CD4-positive, alpha-beta T cell treated with Interleukin-12 subunit alpha and Interleukin-12 subunit beta, for 1 hour (primary cell): Measurements from ENCODE around the gene KY.

Experiments
- DNase-seq: peaks from one replicate; pipeline ENCODE4 v3.0.0-alpha.2; 2020

KY gene

DNA sequence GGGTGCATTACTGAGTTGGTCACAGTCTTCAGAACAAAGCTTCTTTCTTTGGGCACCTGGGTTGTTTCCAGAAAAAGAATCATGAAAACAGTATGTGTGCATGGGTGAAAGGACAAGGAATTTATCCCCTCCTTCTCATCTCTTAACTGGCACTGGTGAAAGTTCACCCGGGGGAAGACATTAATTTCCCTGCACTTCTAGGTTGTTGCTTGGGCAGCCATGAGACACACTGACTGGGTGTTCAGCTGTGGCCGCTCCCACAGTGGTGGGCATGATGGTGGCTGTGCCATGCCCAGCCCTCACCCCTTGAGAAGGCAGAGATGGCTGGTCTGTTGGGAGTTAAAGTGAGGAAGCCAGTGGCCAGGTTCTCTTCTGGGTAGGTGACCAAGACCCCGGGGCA lies 16.6 kb upstream of the KY start:
- no peak for DNase-seq

- DNase-seq: no peak
Observed at GRCh38 chr3:134666885-134667284, 16.1 kb upstream of the KY start.

DNA sequence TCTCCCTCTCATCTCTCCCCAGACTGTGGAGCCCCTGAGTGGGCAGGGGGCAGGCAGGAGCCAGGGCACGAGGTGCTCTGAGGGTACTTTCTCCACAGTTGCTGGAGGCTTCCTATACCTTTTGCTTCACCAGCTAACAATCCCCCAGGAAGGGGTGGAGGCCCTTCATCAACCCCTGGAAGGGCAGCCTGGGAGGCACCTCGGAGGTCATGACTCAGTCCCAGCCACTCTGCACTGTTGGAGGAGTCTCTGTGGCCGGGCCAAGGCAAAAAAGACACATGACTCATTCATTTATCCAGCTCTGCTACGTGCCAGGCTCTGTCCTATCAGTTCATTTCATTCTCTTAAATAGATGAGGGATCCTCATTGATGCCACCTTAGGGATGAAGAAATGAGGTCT lies 15.6 kb upstream of the KY start:
- no peak for DNase-seq

- DNase-seq: no peak
Observed at GRCh38 chr3:134666052-134666451, 15.2 kb upstream of the KY start.

DNA sequence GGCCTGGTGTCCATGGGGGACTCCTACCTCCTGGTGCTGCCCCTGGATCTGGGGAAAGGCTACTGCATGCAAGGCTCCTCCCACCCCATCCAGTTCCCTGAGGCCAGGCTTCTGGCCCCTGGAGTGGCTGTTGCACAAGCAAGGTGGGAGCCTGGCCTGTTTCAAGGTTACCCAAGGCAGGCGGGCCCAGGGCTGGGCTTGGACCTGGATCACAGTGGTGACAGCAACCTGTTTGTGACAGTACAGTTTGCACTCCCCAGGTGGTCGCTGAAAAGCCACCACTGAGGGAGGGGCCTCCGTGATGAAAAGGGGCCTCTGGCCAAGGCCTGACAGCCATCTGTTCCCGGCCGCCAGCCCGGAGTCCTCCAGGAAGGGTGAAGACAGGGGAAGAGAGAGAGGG lies 14.4 kb upstream of the KY start:
- DNase-seq: no peak

DNA sequence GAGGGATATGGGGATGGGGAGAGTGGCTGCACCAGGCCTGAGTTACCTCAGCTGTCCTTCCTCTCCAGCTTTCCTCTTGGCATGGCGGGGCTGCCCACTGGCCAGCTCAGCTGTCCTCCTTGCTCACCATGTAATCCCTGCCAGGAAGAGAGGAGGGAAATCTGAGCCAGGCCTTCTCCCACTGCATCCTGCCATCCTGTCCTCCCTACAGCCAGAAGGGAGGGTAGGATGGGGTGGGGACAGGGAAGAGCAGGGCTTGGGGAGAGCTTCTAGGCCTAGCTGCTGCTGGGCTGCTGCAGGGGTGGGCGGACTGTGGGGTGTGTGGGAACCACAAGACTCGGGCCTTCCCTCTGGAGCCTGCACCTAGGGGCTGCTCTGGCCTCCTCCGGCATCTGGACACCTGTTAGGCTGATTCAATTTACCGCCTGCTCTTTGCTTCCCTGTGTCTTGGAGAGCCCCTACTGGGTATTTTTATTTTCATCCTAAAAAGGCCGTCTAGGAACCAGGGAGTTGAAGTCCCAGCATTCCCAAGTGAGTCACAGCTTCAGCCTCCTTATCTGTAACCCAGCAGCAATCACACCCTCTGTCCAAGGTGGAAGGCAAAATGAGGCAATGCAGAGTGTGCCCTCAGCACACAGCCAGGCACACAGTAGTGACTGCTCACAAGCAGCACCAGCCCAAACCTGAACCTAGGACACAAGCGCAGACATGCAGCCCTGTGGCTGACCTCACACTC lies 13.1 kb upstream of the KY start:
- DNase-seq: no peak

GRCh38 chr3:134660046-134660441 lies 9.2 kb upstream of the KY start:
- no peak for DNase-seq

DNA sequence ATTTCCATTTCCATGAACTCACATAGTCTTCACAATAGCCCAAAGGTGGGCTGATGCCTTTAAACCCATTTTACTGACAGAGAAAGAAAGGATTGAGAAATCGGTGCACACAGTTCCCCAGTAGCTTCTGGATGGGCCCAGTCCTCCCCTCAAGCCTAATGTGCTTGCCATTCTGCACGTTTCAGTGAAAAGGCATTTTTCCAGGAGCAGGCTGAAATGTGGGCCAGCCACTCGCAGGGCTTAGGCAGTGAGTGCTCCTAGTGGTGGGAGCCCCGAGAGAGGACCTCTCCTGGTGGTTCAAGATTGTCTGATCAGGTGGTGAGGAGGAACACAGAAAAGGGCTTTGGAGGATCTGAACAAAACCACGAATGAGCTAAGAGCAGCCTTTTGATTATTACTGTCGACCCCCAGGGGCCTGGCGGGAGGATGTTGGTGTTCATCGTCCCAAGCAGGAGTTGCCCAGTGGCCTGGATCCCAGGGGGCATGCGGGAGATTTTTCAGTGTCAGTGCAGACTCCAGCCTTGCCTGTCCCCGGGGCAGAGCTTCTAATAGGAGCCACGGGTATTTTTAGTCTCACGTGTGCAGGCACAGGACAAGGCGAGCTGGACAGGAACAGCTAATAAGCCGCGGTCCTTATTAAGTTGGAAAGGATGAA lies 8.7 kb upstream of the KY start:
- DNase-seq: no peak

DNA sequence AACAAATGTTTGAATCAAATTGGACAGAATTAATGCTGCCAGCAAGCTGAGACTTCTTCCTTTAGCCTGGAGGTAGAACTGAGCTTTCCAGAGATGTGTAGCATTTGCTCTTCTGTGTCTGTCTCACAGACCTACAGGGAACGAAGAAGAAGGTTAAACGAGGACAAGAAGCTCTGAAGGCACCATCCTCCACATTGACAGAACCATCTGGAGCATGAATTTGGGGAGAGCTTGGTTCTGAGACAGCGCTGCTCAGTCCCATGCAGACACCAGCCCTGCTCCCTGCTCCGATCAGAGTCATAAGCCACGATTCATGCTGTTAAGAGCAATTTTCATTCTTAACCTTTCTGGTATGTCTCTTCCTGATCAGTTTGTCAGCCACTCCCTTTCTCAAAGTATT lies 7.7 kb upstream of the KY start:
- DNase-seq: no peak

DNA sequence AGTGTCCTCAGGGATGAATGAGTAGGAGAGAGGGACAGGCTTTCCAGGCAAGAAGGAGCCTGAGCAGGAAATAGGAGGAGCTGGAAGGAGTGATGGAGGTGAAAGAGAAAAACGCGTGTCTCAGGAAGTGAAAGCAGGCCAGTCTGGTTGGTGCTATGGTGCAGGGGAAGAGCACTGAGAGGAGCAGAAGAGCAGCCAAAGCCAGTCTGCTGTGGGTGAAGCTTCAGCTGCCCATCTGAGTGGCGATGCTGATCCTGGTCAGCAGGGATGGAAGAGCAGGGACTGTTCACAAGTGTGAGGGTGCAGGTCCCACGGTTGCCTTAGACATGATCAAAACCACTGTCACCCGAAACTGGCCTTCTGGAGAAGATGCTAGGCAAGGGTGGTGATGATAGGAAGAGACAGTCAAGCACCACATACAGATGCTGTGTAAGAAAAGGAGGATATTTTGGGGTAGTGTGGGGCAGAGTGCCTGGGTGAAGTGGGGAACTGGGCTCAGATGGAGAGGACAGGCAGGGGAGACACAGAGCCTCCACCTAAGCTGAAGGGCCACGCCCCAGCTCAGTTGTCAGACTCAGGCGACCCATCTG lies 5.5 kb upstream of the KY start:
- DNase-seq: no peak

GRCh38 chr3:134655706-134656105 lies 4.9 kb upstream of the KY start:
- DNase-seq: no peak

- DNase-seq: no peak
Observed at GRCh38 chr3:134654031-134654430, 3.2 kb upstream of the KY start.

GRCh38 chr3:134652886-134653630 lies 2.2 kb upstream of the KY start:
- DNase-seq: no peak

DNA sequence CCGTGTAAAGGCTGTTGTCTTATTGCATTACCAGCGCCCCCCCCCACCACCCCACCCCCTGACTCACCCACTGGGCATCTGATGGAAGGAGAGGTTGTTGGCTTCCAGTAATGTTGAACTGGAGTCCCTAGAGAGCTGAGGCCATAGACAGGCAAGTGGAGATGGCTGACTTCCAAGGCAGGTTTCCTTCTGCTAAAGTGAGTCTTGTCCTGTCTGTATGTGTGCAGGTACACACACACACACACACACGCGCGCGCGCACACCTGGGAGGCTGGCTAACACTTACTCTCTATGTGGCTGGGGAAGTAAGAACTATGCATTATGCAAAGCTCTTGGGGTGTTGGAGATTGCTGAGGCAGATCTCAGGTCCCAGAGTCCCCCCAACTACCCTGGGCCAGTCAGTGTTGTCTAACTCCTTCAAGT lies 1.6 kb upstream of the KY start:
- DNase-seq: no peak

- DNase-seq: no peak
Observed at GRCh38 chr3:134651347-134652041, 672 bp upstream of the KY start.

DNA sequence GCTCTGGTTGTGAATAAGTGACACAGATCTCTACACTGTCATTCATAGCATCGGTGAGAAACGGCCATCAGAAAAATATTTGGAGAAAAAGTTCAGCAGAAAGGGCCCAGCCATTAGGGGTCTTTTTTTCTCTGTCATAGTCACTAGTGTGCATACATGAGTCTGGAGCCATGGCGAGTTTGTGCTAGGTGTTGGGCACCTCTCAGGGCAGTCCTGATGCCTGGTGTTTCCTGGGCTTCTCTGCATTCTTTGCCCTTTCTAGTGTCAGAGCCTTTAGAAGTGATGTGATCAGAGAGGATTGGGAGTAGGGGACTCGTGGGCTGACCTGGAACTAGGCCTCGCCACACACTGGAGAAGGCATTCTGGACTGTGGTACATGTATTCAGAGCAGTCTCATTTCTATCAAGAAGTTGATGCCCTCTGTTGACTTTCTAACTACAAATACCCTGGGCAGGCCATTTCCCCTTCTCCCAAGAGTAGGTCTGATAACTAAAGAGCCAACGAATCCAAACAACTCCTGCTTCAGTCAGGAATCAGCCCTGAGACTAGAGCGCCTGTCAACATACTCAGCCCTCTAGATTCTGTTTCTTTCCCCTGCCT lies 1.6 kb downstream of the KY start:
- no peak for DNase-seq

DNA sequence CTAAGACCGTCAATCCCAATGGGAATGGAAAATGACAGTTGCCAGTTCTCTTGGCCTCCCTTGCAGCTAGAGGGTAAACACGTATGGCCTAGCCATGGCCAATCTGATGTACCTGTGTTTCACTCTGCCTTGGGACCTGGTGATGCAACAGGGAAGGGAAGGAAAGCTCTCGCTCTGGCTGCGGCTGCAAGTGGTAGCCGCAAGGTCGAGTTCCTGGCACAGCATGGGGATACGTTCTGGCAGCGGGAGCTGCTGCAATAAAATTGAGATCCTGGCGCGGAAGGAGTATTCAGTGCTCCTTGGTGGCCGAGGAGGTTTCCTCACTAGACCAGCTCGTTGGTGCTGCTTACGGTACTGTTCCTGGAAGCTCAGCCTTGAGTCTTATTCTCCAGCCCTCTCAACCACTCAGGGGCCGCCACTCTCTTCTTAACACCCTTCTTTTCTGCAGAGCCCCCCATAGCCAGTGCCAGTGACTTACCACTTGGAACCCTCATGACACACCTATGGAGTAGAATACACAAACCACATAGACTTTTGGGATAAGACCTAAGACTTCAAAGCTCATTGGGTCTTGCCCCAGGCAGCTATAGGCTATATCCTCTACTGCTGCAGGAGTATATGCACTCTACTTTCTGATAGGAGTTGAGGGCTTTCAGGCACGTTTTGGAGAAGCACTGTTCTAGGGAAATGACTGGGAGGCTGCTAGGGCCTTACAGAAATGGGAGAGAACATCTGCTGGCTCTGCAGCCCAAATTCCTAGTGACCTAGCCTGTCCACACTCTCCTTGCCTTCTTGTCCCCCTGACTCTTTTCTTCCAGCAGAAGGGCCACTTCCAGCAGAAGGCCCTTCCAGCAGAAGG lies 2.7 kb downstream of the KY start:
- DNase-seq: no peak

GRCh38 chr3:134646086-134646485 lies 4.7 kb downstream of the KY start:
- DNase-seq: no peak

DNA sequence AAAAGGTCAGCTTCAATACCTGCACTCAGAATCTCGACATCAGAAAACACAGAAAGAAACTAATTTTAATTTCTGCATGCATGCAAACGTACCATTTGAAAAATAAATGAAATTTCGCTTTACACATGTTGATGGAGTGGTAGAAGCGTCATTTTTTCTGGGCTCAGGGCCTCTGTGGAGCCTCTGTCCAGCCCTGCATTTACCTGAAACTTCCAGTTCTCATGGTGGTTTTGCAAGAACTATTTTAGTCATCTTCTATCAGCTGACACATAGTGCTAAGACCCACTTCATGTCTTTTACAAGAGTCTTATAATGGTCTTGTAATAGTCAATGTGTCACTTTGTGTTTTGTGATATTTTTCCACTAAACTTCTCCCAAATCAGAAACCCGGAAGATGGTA lies 5.3 kb downstream of the KY start:
- DNase-seq: no peak

DNA sequence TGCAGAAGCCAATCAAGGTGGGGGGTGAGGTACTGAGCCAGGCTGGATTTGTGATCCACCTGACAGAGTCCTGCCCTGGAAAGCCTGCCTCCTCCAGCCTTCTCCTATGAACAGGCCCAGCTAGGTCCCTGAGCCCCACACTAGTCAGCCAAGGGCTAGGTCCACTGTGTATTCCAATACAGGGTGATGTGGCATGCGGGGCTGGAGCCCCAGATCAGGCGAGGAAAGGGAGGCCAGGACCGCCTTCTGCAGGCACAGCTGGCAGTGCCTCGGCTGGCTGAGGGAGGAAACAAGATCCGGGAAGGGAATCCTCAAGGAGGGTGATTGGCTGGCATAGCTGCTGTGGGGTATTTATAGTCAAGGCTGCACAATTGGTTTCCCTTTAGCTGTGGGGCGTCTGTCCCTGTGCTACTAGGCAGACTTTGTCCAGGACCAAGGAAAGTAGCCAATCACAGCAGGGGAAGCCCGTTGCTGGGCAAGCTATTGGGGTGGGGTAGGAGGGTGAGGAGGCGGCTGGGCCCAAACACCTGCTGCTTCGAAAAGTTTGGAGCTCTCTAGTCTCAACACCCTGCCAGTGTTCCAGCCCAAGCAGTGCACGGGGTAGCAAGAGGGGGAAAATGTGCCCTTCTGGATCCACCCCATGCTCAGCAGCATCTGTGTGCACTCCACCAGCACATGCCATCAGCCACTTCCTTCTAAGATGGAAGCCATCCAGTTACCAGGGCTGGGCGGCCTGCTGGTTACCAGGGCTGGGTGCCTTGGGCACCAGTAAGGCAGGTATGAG lies 5.9 kb downstream of the KY start:
- no peak for DNase-seq

- DNase-seq: no peak
Observed at GRCh38 chr3:134643150-134643675, 7.6 kb downstream of the KY start.
